SK-N-SH (cell line): ENCODE data around the gene DCTD. TPM values are rescaled to one million over a fixed set of nuclear protein-coding genes. Genes with fewer than 3 reads are reported as not detected.

ENCODE experiments used
- CTCF ChIA-PET: fragments of 300-600, 350-600 bp; formaldehyde crosslinking; extraction: SDS; loops from one replicate; lab custom pipeline; 2021; lab: Yijun Ruan, JAX
- POLR2A ChIA-PET: fragments of 350-600 bp; sonication (Branson Sonifier 250); formaldehyde crosslinking; extraction: SDS; loops from one replicate; lab custom pipeline; 2020; ENCODE audit warnings: antibody characterized with exemption, inconsistent platforms; lab: Yijun Ruan, JAX
- DNase-seq: peaks from one replicate; pipeline ENCODE4 v3.0.0; 2012
- H2AFZ ChIP-seq: fragments of 200-600 bp; sonication (generic); 2 replicates; pipeline ENCODE4 v1.8.1; 2016; ENCODE audit warnings: antibody characterized with exemption, mild to moderate bottlenecking, low read depth
- H3F3A ChIP-seq: fragments of 200-600 bp; sonication (generic); replicated peaks from 2 replicates; pipeline ENCODE3; 2016; ENCODE audit warnings: antibody characterized with exemption, mild to moderate bottlenecking; ENCODE audit not compliant: insufficient read depth
- H3K27ac ChIP-seq, 2 experiments: fragments of 200-500 bp in 1 of 2; fragments of 200-600 bp in 1 of 2; sonication (Bioruptor generic) in 1 of 2; sonication (generic), shearing (Covaris generic) in 1 of 2; 2 replicates each; pipeline versions ENCODE4 v1.5.1 to v1.6.1; 2014 to 2016; ENCODE audit warnings: low read depth in 2 of 2, inconsistent platforms in 1 of 2, low read length in 1 of 2, mild to moderate bottlenecking in 1 of 2, mixed read lengths in 1 of 2
- H3K27me3 ChIP-seq: fragments of 200-600 bp; sonication (generic), shearing (Covaris generic); 2 replicates; pipeline ENCODE4 v1.6.1; 2016; ENCODE audit warnings: mixed run types; ENCODE audit not compliant: insufficient read depth
- H3K36me3 ChIP-seq, 2 experiments: fragments of 200-500 bp in 1 of 2; fragments of 200-600 bp in 1 of 2; sonication (Bioruptor generic) in 1 of 2; sonication (generic) in 1 of 2; replicated peaks in 1 of 2; 2 replicates each; pipeline versions ENCODE3 to v1.5.1; 2014 to 2016; ENCODE audit warnings: low read length in 1 of 2, mild to moderate bottlenecking in 1 of 2; ENCODE audit not compliant: insufficient read depth in 2 of 2, control insufficient read depth in 1 of 2
- H3K4me1 ChIP-seq, 2 experiments: fragments of 200-500 bp in 1 of 2; fragments of 200-600 bp in 1 of 2; sonication (Bioruptor generic) in 1 of 2; sonication (generic), shearing (Covaris generic) in 1 of 2; 2 replicates each; pipeline versions ENCODE4 v1.5.1 to v1.6.1; 2014 to 2016; ENCODE audit warnings: low read depth in 1 of 2, low read length in 1 of 2, mixed run types in 1 of 2; ENCODE audit not compliant: insufficient read depth in 2 of 2, control insufficient read depth in 1 of 2
- H3K4me2 ChIP-seq: fragments of 200-600 bp; sonication (generic), shearing (Covaris generic); 2 replicates; pipeline ENCODE4 v1.6.1; 2017; ENCODE audit warnings: mixed run types
- H3K4me3 ChIP-seq, 2 experiments: fragments of 200-500 bp in 1 of 2; fragments of 200-600 bp in 1 of 2; sonication (Bioruptor generic) in 1 of 2; sonication (generic), shearing (Covaris generic) in 1 of 2; 2 replicates each; pipeline versions ENCODE4 v1.5.1 to v1.8.1; 2014 to 2016; ENCODE audit warnings: low read depth in 2 of 2, inconsistent platforms in 1 of 2, low read length in 1 of 2, mild to moderate bottlenecking in 1 of 2, mixed read lengths in 1 of 2, moderate library complexity in 1 of 2
- H3K79me2 ChIP-seq: fragments of 200-600 bp; sonication (generic); 2 replicates; pipeline ENCODE4 v1.8.1; 2017; ENCODE audit warnings: mild to moderate bottlenecking; ENCODE audit not compliant: insufficient read depth
- H3K9ac ChIP-seq: fragments of 200-600 bp; sonication (generic); 2 replicates; pipeline ENCODE4 v1.6.1; 2017; ENCODE audit warnings: mixed run types
- H3K9me2 ChIP-seq: fragments of 200-600 bp; sonication (generic); 2 replicates; pipeline ENCODE4 v1.6.1; 2017; ENCODE audit warnings: mixed run types
- H3K9me3 ChIP-seq: fragments of 200-600 bp; sonication (generic); 2 replicates; pipeline ENCODE4 v1.6.1; 2017; ENCODE audit warnings: mixed run types, mild to moderate bottlenecking, moderate library complexity
- H4K20me1 ChIP-seq: fragments of 200-600 bp; sonication (generic); 2 replicates; pipeline ENCODE4 v1.6.1; 2017; ENCODE audit warnings: mild to moderate bottlenecking, mixed run types; ENCODE audit not compliant: insufficient read depth
- FOXJ3 ChIP-seq: sonication (generic); formaldehyde crosslinking; IDR thresholded peaks from 2 replicates; pipeline ENCODE4 v1.5.1; 2020; ENCODE audit warnings: mild to moderate bottlenecking, missing genetic modification reagents
- FOXM1 ChIP-seq: IDR thresholded peaks from 2 replicates; pipeline ENCODE4 v1.4.0; 2012; ENCODE audit warnings: low read depth, mild to moderate bottlenecking
- GABPA ChIP-seq: IDR thresholded peaks from 2 replicates; pipeline ENCODE4 v1.4.0; 2012; ENCODE audit warnings: low read depth, mild to moderate bottlenecking
- GATA2 ChIP-seq: sonication (generic); formaldehyde crosslinking; IDR thresholded peaks from 2 replicates; pipeline ENCODE4 v1.5.0; 2020; ENCODE audit warnings: mild to moderate bottlenecking, missing genetic modification reagents
- MEF2A ChIP-seq: IDR thresholded peaks from 2 replicates; pipeline ENCODE4 v1.4.0; 2012; ENCODE audit warnings: low read depth, borderline replicate concordance
- NRF1 ChIP-seq: IDR thresholded peaks from 2 replicates; pipeline ENCODE4 v1.6.1; 2012; ENCODE audit warnings: low read depth, mild to moderate bottlenecking, low read length
- RAD21 ChIP-seq: IDR thresholded peaks from 2 replicates; pipeline ENCODE4 v1.6.1; 2012; ENCODE audit warnings: mild to moderate bottlenecking, low read length
- RCOR1 ChIP-seq: fragments of 150-350 bp; IDR thresholded peaks from 2 replicates; pipeline ENCODE4 v1.6.1; 2017; ENCODE audit warnings: antibody characterized with exemption, low read length
- SIN3A ChIP-seq: IDR thresholded peaks from 2 replicates; pipeline ENCODE4 v1.6.1; 2012; ENCODE audit warnings: low read depth, mild to moderate bottlenecking, low read length, moderate library complexity, borderline replicate concordance
- TAF1 ChIP-seq: IDR thresholded peaks from 2 replicates; pipeline ENCODE4 v1.6.1; 2012; ENCODE audit warnings: low read depth, mild to moderate bottlenecking, low read length, moderate library complexity, borderline replicate concordance
- TEAD4 ChIP-seq: IDR thresholded peaks from 2 replicates; pipeline ENCODE4 v1.4.0; 2012; ENCODE audit warnings: mild to moderate bottlenecking, borderline replicate concordance; ENCODE audit not compliant: insufficient read depth
- USF2 ChIP-seq: fragments of 150-350 bp; IDR thresholded peaks from 2 replicates; pipeline ENCODE4 v1.6.1; 2017; ENCODE audit warnings: antibody characterized with exemption, low read length, low read depth, borderline replicate concordance
- ZBTB33 ChIP-seq: IDR thresholded peaks from 2 replicates; pipeline ENCODE4 v1.4.0; 2012; ENCODE audit warnings: low read depth, borderline replicate concordance
- WGBS: methylation state at CpG from one replicate; pipeline ENCODE4 v1.1.6; 2017; ENCODE audit warnings: low lambda C conversion rate; 5-methylcytosine and 5-hydroxymethylcytosine counted together
- polyA plus RNA-seq, 3 experiments: library from polyadenylated mRNA; depleted of rRNA; stranded (reverse); fragments of >200 nt; gene quantifications; 2 replicates each; pipeline ENCODE4 v1.2.3, GENCODE V29; 2012
- TF ChIP-seq, protein P1 (sequence below): IDR thresholded peaks from 2 replicates; pipeline ENCODE4 v1.6.1; 2012; ENCODE audit warnings: mild to moderate bottlenecking, low read depth, low read length, moderate library complexity
- TF ChIP-seq, protein P2 (sequence below): fragments of 200-600 bp; sonication (generic); IDR thresholded peaks from 2 replicates; pipeline ENCODE4 v1.6.1; 2017; ENCODE audit warnings: antibody characterized with exemption, mild to moderate bottlenecking, moderate library complexity

Gene DCTD
- polyA plus RNA-seq, 1 of the 3 experiments (the other 2 are of a cell fraction) = 123 TPM

- Histone ChIP-seq H3K9ac (no peak overlapping the region), H3K27me3 (no peaks in the 10 kb centered on the region), H3K4me3 (no peak overlapping the region), H3K4me2 (no peak overlapping the region), H3K4me1 (peaks cover 0 to 2% of the 10 kb centered on the region in 2 experiments; a peak in 1 of 4 replicates), H2AFZ (no peak overlapping the region), H4K20me1 (0 out of 2 replicates have a peak, but pooled peaks cover 3% of the 10 kb centered on the region), H3F3A (no peaks in the 10 kb centered on the region), H3K79me2 (no peaks in the 10 kb centered on the region; the same call in 1 of the 2 replicates), H3K27ac (no peak overlapping the region), H3K9me2 (no peaks in the 10 kb centered on the region), H3K9me3 (no peaks in the 10 kb centered on the region), H3K36me3 (peaks cover 23 to 75% of the 10 kb centered on the region in 2 experiments)
- TF ChIP-seq RAD21 (no peak), TAF1 (no peak), FOXJ3 (no peak), NRF1 (no peak), RCOR1 (no peak), ZBTB33 (no peak), GABPA (no peak), SIN3A (no peak), USF2 (no peak), GATA2 (no peak), MEF2A (no peak), FOXM1 (no peak), TEAD4 (no peak)
- TF ChIP-seq, protein P1, sequence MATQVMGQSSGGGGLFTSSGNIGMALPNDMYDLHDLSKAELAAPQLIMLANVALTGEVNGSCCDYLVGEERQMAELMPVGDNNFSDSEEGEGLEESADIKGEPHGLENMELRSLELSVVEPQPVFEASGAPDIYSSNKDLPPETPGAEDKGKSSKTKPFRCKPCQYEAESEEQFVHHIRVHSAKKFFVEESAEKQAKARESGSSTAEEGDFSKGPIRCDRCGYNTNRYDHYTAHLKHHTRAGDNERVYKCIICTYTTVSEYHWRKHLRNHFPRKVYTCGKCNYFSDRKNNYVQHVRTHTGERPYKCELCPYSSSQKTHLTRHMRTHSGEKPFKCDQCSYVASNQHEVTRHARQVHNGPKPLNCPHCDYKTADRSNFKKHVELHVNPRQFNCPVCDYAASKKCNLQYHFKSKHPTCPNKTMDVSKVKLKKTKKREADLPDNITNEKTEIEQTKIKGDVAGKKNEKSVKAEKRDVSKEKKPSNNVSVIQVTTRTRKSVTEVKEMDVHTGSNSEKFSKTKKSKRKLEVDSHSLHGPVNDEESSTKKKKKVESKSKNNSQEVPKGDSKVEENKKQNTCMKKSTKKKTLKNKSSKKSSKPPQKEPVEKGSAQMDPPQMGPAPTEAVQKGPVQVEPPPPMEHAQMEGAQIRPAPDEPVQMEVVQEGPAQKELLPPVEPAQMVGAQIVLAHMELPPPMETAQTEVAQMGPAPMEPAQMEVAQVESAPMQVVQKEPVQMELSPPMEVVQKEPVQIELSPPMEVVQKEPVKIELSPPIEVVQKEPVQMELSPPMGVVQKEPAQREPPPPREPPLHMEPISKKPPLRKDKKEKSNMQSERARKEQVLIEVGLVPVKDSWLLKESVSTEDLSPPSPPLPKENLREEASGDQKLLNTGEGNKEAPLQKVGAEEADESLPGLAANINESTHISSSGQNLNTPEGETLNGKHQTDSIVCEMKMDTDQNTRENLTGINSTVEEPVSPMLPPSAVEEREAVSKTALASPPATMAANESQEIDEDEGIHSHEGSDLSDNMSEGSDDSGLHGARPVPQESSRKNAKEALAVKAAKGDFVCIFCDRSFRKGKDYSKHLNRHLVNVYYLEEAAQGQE = no peak
- TF ChIP-seq, protein P2, sequence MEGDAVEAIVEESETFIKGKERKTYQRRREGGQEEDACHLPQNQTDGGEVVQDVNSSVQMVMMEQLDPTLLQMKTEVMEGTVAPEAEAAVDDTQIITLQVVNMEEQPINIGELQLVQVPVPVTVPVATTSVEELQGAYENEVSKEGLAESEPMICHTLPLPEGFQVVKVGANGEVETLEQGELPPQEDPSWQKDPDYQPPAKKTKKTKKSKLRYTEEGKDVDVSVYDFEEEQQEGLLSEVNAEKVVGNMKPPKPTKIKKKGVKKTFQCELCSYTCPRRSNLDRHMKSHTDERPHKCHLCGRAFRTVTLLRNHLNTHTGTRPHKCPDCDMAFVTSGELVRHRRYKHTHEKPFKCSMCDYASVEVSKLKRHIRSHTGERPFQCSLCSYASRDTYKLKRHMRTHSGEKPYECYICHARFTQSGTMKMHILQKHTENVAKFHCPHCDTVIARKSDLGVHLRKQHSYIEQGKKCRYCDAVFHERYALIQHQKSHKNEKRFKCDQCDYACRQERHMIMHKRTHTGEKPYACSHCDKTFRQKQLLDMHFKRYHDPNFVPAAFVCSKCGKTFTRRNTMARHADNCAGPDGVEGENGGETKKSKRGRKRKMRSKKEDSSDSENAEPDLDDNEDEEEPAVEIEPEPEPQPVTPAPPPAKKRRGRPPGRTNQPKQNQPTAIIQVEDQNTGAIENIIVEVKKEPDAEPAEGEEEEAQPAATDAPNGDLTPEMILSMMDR = no peak
- CTCF ChIA-PET = interaction anchor here (0.7 kb wide), 1 partner anchor 28 kb away, joined by 3 read pairs; no protein-coding TSS in a partner anchor
- POLR2A ChIA-PET = no interaction called here
- 94% methylated on average over 19 of the region's 20 CpGs for WGBS
- no peak for DNase-seq
Observed at GRCh38 chr4:182897601-182898478, 19.3 kb downstream of the DCTD start.
